Uterus (tissue), 4 donors: ENCODE measurements around the gene TK1. TPM values are rescaled to one million over a fixed set of nuclear protein-coding genes. Genes with fewer than 3 reads are reported as not detected.

ENCODE experiments used
- DNase-seq, 2 donors: peaks; one replicate each; pipeline ENCODE4 v3.0.0-alpha.2; 2019 to 2020
- H3K27ac ChIP-seq, 2 donors: fragments of 200-600 bp; sonication (generic); 1 replicate in 1 of 2; 2 replicates in 1 of 2; pipeline ENCODE4 v1.5.1; 2016 to 2018
- H3K27me3 ChIP-seq, 2 donors: fragments of 200-600 bp; sonication (generic); one replicate each; pipeline ENCODE4 v1.5.1; 2018 to 2019; ENCODE audit warnings: control low read depth in 1 of 2
- H3K36me3 ChIP-seq, 2 donors: fragments of 200-600 bp; sonication (generic); one replicate each; pipeline ENCODE4 v1.5.1; 2019; ENCODE audit warnings: control low read depth in 1 of 2
- H3K4me1 ChIP-seq, 2 donors: fragments of 200-600 bp; sonication (generic); one replicate each; pipeline ENCODE4 v1.5.1; 2018 to 2019; ENCODE audit warnings: control low read depth in 1 of 2
- H3K4me3 ChIP-seq, 2 donors: fragments of 200-600 bp; sonication (generic); 1 replicate in 1 of 2; 2 replicates in 1 of 2; pipeline ENCODE4 v1.5.1; 2018 to 2019; ENCODE audit warnings: mild to moderate bottlenecking in 1 of 2
- H3K9me3 ChIP-seq, 2 donors: fragments of 200-600 bp; sonication (generic); one replicate each; pipeline ENCODE4 v1.5.1; 2019; ENCODE audit warnings: control low read depth in 1 of 2
- POLR2A ChIP-seq, 2 donors: fragments of 450-650 bp; IDR thresholded peaks; one replicate each; pipeline ENCODE4 v1.6.1; 2016; ENCODE audit warnings: antibody characterized with exemption in 2 of 2, mild to moderate bottlenecking in 1 of 2, moderate library complexity in 1 of 2
- intact Hi-C: fragments of 100-400 bp; cut with DNase I; formaldehyde crosslinking; loops from one replicate; pipeline ENCODE4 v1.15.1; 2023; ENCODE audit warnings: low total_unique reads
- total RNA-seq, 4 donors: library from RNA; depleted of rRNA in 3 of 4; stranded (reverse); fragments of >200 nt in 3 of 4; gene quantifications; one replicate each; pipeline versions ENCODE4 v1.1.0 to v1.2.4, GENCODE V29; 2014 to 2023
- TF ChIP-seq, protein P1 (sequence below), 4 experiments: fragments of 200-600 bp in 2 of 4; fragments of 450-650 bp in 2 of 4; sonication (generic) in 2 of 4; IDR thresholded peaks; one replicate each; pipeline ENCODE4 v1.5.1; 2016 to 2019; ENCODE audit warnings: antibody characterized with exemption in 4 of 4, mild to moderate bottlenecking in 2 of 4, moderate library complexity in 1 of 4
- donor health status: DM: yes; HTN: yes; CAD: no.

Gene TK1
- total RNA-seq, 4 donors from 2014 or later, result 1.4 to 40.8 TPM; not detected in 2

DNA sequence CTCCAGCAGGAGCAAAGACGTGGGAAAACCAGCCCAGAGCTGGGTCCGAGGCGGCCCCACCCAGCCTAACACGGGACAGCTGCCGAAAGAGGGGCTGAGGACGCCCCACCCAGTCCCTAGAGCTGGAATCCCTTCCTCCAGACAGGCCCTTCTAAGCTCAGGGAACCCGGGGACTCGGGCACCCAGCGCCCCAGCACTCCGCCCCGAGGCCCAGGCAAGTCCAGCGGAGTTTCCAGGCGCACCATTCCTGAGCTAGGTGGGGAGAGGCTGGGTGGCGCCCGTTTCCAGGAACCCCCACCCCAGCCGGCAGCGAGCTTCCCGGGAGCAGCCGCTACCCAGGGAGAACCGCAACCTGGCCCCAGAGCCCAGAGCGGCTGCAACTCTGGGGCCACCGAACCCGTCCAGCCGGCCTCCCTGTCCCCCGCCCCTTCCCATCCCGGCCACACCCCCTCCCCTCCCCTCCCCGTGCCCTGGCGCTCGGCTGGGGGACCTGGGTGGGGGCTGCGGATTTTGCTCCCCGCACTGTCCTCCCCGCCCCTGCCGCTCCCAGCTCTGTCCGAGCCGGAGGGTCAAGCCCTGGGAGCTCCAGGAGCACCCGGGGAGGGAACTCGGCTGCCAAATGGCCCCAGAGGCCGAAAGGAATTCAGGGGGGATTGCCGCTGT is 58.8 kb downstream of the TK1 start:
- Histone ChIP-seq H3K4me3 (peak overlapping the region; percentile 45 to 46), H3K9me3 (no peaks in the 10 kb centered on the region), H3K36me3 (no peaks in the 10 kb centered on the region), H3K4me1 (peaks cover 0 to 18% of the 10 kb centered on the region in 2 donors), H3K27me3 (peaks cover 0 to 10% of the 10 kb centered on the region in 2 donors), H3K27ac (peak overlapping the region; percentile 66)
- no peak for DNase-seq
- intact Hi-C loops, result no loop called here
- no peak for TF ChIP-seq POLR2A (IDR thresholded peaks at IDR 0.05)
- TF ChIP-seq, protein P1, sequence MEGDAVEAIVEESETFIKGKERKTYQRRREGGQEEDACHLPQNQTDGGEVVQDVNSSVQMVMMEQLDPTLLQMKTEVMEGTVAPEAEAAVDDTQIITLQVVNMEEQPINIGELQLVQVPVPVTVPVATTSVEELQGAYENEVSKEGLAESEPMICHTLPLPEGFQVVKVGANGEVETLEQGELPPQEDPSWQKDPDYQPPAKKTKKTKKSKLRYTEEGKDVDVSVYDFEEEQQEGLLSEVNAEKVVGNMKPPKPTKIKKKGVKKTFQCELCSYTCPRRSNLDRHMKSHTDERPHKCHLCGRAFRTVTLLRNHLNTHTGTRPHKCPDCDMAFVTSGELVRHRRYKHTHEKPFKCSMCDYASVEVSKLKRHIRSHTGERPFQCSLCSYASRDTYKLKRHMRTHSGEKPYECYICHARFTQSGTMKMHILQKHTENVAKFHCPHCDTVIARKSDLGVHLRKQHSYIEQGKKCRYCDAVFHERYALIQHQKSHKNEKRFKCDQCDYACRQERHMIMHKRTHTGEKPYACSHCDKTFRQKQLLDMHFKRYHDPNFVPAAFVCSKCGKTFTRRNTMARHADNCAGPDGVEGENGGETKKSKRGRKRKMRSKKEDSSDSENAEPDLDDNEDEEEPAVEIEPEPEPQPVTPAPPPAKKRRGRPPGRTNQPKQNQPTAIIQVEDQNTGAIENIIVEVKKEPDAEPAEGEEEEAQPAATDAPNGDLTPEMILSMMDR (IDR thresholded peaks at IDR 0.05), result no peak

DNA sequence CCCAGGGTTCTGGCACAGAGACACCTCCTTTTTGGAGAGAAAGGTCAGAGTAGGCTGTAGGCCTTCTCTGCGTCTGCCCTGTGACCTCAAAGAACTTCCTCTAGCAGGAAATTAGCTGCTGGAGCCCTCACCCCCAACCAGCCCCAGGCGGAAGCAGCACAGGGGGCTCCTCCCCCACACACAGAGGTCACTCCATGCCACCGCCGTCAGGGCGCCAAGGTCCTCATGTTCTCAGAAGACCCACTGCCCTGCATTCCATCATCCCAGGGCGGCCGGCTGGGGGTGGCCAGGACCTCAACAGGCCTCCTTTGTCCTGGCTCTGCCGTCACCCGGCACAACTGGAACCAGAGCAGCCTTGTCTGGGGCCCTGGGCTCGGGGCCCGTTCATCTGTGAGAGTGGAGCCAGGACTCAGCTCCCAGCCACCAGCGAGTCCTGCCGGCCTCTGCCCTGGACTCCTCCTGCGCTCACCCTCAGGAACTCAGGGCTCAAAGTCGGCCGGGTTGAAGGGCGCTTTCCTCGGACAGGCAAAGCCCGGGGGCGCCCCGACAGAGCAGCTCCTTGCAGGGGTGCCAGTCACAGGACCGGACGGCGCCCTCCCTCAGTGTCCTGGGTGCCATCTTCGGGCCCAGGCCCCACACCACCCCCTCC is 59.5 kb downstream of the TK1 start:
- Histone ChIP-seq H3K9me3 (no peaks in the 10 kb centered on the region), H3K27ac (peak overlapping the region; percentile 66), H3K4me3 (peak overlapping the region; percentile 45 to 46), H3K27me3 (peaks cover 0 to 10% of the 10 kb centered on the region in 2 donors), H3K4me1 (peaks cover 0 to 18% of the 10 kb centered on the region in 2 donors), H3K36me3 (no peaks in the 10 kb centered on the region)
- intact Hi-C loops, result no loop called here
- TF ChIP-seq, protein P1 (IDR thresholded peaks at IDR 0.05), result no peak
- no peak for TF ChIP-seq POLR2A (IDR thresholded peaks at IDR 0.05)
- DNase-seq, result no peak

DNA sequence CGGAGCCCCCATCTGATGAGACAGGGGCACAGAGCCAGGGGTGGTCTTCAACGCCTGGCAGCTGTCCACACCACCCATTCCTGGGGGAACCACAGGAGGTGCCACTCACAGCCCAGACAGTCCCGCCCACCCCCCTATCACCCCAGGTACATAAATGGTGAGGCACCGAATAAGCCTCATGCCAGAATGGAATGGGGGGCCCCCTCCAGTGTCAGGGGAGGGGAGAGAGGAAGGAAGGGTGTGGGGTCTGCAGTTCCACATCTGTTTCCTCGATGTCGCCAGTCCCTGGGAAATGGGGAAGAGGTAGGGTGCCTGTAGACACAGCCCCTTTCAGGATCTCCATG is 60.0 kb downstream of the TK1 start:
- intact Hi-C loops, result no loop called here
- H3K36me3 ChIP-seq, result no peaks in the 10 kb centered on the region
- H3K4me1 ChIP-seq, result peaks cover 0 to 18% of the 10 kb centered on the region in 2 donors
- peak overlapping the region in 1 of 2 donors; percentile 66 for H3K27ac ChIP-seq
- no peak for DNase-seq
- no peaks in the 10 kb centered on the region for H3K9me3 ChIP-seq
- no peak for TF ChIP-seq POLR2A (IDR thresholded peaks at IDR 0.05)
- TF ChIP-seq, protein P1 (IDR thresholded peaks at IDR 0.05), result no peak
- H3K4me3 ChIP-seq, result no peak overlapping the region
- H3K27me3 ChIP-seq, result peaks cover 0 to 10% of the 10 kb centered on the region in 2 donors

DNA sequence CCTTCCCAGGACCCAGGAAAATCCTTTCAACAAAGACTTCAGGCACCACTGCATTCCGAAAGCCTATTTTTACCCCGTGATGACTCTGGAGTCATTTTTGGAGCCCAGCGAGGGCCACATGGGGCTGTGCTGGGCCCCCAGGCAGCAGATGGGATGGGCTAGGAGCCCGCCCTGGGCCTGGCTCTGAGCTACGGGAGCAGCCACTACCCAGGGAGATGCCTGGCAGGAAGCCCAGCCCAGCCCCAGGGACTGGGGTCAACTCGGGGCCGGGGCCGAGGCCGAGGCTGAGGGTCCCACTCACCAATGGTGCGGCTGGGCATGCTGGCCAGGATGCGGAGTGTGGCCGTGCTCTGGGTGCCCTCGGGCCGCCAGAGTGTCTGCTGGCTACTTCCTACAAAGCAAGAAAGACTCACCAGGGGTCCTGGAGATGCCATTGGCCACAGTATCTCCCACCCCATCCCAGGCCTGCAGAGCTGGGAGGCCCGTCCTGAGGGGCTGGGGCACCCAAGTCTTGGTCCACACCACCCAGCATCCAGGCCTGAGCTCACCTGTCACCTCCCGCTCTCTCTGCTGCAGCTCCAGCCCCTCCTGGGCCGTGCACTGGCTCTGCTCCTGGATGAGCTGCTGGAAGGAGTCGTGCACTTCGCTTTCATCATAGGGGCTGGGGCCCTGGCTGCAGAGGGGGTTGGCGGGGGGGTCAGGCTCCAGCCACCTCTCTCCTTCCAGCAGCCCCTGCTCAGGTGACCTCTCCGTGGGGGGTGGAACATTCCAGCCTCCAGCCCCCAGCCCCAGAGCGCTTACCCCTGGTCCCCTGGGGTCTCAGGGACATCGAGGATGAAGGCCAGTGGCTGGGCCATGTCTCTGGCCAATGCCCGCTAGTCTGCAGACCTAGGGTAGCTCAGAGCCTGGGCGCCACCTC is 60.6 kb downstream of the TK1 start:
- no peak overlapping the region for H3K4me3 ChIP-seq
- H3K9me3 ChIP-seq, result no peaks in the 10 kb centered on the region
- peaks cover 0 to 18% of the 10 kb centered on the region in 2 donors for H3K4me1 ChIP-seq
- intact Hi-C loops, result no loop called here
- no peak for DNase-seq
- peak overlapping the region; percentile 57 to 66 for H3K27ac ChIP-seq
- peaks cover 0 to 10% of the 10 kb centered on the region in 2 donors for H3K27me3 ChIP-seq
- TF ChIP-seq, protein P1 (IDR thresholded peaks at IDR 0.05), result no peak
- no peak for TF ChIP-seq POLR2A (IDR thresholded peaks at IDR 0.05)
- no peaks in the 10 kb centered on the region for H3K36me3 ChIP-seq
